HepG2 (cell line): ENCODE results near the gene PPP4R4. TPM values are rescaled to one million over a fixed set of nuclear protein-coding genes. Genes with fewer than 3 reads are reported as not detected.

Source experiments
- ADNP ChIP-seq: sonication (generic); formaldehyde crosslinking; IDR thresholded peaks from 2 replicates; pipeline ENCODE4 v1.4.0; 2020; ENCODE audit warnings: missing genetic modification reagents
- CREM ChIP-seq, 2 experiments: sonication (generic) in 1 of 2; formaldehyde crosslinking in 1 of 2; IDR thresholded peaks; 2 replicates each; pipeline versions ENCODE4 v1.4.0 to v1.6.1; 2016 to 2020; ENCODE audit warnings: antibody characterized with exemption in 1 of 2, mild to moderate bottlenecking in 1 of 2, missing genetic modification reagents in 1 of 2
- ESRRA ChIP-seq: sonication (generic); formaldehyde crosslinking; IDR thresholded peaks from 2 replicates; pipeline ENCODE4 v1.5.1; 2020; ENCODE audit warnings: mild to moderate bottlenecking, low read depth, missing genetic modification reagents
- RFX3 ChIP-seq: IDR thresholded peaks from 2 replicates; pipeline ENCODE4 v1.6.1; 2016; ENCODE audit warnings: missing biosample characterization, missing genetic modification reagents
- TBL1XR1 ChIP-seq: fragments of 150-350 bp; IDR thresholded peaks from 2 replicates; pipeline ENCODE4 v1.6.1; 2014; ENCODE audit warnings: borderline replicate concordance, low read length; ENCODE audit not compliant: partially characterized antibody
- ZBTB1 ChIP-seq: sonication (generic); formaldehyde crosslinking; IDR thresholded peaks from 2 replicates; pipeline ENCODE4 v1.4.0; 2020; ENCODE audit warnings: missing genetic modification reagents, borderline replicate concordance
- ZNF337 ChIP-seq: sonication (generic); formaldehyde crosslinking; IDR thresholded peaks from 2 replicates; pipeline ENCODE4 v1.5.1; 2020; ENCODE audit warnings: missing genetic modification reagents, low read depth, mild to moderate bottlenecking, borderline replicate concordance
- ZNF556 ChIP-seq: sonication (generic); formaldehyde crosslinking; IDR thresholded peaks from 2 replicates; pipeline ENCODE4 v1.4.0; 2020; ENCODE audit warnings: mild to moderate bottlenecking, missing genetic modification reagents, borderline replicate concordance
- polyA plus RNA-seq, 8 experiments: library from polyadenylated mRNA; depleted of rRNA in 3 of 8; stranded (reverse) in 7 of 8; unstranded in 1 of 8; fragments of >200 nt; fragmentation: Illumina TruSeq in 4 of 8; extraction: Trizol in 4 of 8; gene quantifications; 2 replicates each; pipeline versions ENCODE4 v1.2.1 to v1.2.3, GENCODE V29; 2011 to 2016; ENCODE audit warnings: low read depth in 4 of 8, missing spikeins in 1 of 8, mixed read lengths in 1 of 8; ENCODE audit not compliant: insufficient read depth in 1 of 8
- total RNA-seq, 5 experiments: library from RNA; depleted of rRNA; stranded (reverse); fragments of >200 nt; fragmentation: Illumina TruSeq; extraction: Trizol; gene quantifications; 2 replicates each; pipeline ENCODE4 v1.2.3, GENCODE V29; 2016; ENCODE audit warnings: low read depth in 1 of 5
- TF ChIP-seq, protein P1 (sequence below): sonication (generic); formaldehyde crosslinking; IDR thresholded peaks from 2 replicates; pipeline ENCODE4 v1.5.0; 2020; ENCODE audit warnings: mild to moderate bottlenecking, missing genetic modification reagents, borderline replicate concordance
- TF ChIP-seq, protein P2 (sequence below): IDR thresholded peaks from 2 replicates; pipeline ENCODE4 v1.6.1; 2012; ENCODE audit warnings: low read length, improper control_type of control experiment
- TF ChIP-seq, protein P3 (sequence below): sonication (generic); formaldehyde crosslinking; IDR thresholded peaks from 2 replicates; pipeline ENCODE4 v1.4.0; 2020; ENCODE audit warnings: missing genetic modification reagents, mild to moderate bottlenecking, borderline replicate concordance
- TF ChIP-seq, protein P4 (sequence below): sonication (generic); formaldehyde crosslinking; IDR thresholded peaks from 2 replicates; pipeline ENCODE4 v1.5.1; 2020; ENCODE audit warnings: mild to moderate bottlenecking, missing genetic modification reagents, moderate library complexity

The PPP4R4 gene
- total and polyA plus RNA-seq, 2 of the 13 experiments (the other 11 are each of a cell fraction or from before 2014, with no cell fraction given) = 9.5 to 19.8 TPM

DNA sequence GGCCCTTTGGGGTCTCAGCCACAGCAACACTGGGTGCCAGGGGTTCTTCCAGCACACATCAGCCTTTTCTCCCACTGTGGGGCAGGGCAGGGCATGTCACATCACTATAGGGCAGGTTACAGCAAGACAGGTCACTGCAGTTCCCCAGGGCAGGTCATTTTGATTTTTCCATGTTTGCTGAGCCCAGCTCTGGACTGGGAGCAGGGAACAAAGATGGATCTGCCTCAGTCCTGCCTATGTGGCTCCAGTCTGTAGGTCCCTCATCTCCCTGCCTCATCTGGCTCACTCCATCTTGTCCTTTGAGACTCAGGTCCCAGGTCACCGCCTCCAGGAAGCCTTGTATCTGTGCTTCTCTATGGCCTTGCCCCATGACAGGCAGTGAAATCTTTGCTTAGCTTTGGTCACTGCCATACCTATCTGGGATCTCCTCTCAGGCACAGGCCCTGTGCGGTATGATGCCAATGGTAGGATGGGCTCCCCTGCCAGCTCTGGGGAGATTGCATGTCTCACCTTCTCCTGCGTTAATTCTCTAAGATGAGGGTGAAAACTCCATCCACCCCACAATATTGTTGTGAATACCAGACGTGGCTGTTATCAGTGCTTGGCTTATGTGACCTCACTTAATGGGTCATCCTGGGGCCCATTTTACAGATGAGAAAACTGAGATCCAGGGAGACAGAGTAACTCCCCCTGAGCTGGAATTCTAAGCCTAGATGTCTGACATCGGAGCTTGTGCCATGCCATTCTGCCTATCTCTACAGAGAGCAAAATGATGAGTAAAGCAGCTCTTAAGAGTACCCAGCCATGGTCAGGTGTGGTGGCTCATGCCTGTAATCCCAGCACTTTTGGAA, 147.5 kb downstream of the PPP4R4 start (continued):
- peak; percentile 82 for TF ChIP-seq ESRRA
- 0 out of 2 replicates have a peak, but pooled peaks have one; percentile 46 for TF ChIP-seq ZNF556 (CRISPR knock-in tag)
- TF ChIP-seq, protein P1, sequence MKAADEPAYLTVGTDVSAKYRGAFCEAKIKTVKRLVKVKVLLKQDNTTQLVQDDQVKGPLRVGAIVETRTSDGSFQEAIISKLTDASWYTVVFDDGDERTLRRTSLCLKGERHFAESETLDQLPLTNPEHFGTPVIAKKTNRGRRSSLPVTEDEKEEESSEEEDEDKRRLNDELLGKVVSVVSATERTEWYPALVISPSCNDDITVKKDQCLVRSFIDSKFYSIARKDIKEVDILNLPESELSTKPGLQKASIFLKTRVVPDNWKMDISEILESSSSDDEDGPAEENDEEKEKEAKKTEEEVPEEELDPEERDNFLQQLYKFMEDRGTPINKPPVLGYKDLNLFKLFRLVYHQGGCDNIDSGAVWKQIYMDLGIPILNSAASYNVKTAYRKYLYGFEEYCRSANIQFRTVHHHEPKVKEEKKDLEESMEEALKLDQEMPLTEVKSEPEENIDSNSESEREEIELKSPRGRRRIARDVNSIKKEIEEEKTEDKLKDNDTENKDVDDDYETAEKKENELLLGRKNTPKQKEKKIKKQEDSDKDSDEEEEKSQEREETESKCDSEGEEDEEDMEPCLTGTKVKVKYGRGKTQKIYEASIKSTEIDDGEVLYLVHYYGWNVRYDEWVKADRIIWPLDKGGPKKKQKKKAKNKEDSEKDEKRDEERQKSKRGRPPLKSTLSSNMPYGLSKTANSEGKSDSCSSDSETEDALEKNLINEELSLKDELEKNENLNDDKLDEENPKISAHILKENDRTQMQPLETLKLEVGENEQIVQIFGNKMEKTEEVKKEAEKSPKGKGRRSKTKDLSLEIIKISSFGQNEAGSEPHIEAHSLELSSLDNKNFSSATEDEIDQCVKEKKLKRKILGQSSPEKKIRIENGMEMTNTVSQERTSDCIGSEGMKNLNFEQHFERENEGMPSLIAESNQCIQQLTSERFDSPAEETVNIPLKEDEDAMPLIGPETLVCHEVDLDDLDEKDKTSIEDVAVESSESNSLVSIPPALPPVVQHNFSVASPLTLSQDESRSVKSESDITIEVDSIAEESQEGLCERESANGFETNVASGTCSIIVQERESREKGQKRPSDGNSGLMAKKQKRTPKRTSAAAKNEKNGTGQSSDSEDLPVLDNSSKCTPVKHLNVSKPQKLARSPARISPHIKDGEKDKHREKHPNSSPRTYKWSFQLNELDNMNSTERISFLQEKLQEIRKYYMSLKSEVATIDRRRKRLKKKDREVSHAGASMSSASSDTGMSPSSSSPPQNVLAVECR = 0 out of 2 replicates have a peak, but pooled peaks have one; percentile 37
- no peak for TF ChIP-seq ZNF337 (CRISPR knock-in tag)
- TF ChIP-seq, protein P2, sequence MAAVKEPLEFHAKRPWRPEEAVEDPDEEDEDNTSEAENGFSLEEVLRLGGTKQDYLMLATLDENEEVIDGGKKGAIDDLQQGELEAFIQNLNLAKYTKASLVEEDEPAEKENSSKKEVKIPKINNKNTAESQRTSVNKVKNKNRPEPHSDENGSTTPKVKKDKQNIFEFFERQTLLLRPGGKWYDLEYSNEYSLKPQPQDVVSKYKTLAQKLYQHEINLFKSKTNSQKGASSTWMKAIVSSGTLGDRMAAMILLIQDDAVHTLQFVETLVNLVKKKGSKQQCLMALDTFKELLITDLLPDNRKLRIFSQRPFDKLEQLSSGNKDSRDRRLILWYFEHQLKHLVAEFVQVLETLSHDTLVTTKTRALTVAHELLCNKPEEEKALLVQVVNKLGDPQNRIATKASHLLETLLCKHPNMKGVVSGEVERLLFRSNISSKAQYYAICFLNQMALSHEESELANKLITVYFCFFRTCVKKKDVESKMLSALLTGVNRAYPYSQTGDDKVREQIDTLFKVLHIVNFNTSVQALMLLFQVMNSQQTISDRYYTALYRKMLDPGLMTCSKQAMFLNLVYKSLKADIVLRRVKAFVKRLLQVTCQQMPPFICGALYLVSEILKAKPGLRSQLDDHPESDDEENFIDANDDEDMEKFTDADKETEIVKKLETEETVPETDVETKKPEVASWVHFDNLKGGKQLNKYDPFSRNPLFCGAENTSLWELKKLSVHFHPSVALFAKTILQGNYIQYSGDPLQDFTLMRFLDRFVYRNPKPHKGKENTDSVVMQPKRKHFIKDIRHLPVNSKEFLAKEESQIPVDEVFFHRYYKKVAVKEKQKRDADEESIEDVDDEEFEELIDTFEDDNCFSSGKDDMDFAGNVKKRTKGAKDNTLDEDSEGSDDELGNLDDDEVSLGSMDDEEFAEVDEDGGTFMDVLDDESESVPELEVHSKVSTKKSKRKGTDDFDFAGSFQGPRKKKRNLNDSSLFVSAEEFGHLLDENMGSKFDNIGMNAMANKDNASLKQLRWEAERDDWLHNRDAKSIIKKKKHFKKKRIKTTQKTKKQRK = no peak
- no peak for TF ChIP-seq ZBTB1 (CRISPR knock-in tag)
- TF ChIP-seq CREM (IDR thresholded peaks at IDR 0.05) = no peak
- no peak for TF ChIP-seq CREM (CRISPR knock-in tag; IDR thresholded peaks at IDR 0.05)
- TF ChIP-seq ADNP (CRISPR knock-in tag) = peak; percentile 49; the same call in 1 of the 2 replicates
- TF ChIP-seq, protein P3, sequence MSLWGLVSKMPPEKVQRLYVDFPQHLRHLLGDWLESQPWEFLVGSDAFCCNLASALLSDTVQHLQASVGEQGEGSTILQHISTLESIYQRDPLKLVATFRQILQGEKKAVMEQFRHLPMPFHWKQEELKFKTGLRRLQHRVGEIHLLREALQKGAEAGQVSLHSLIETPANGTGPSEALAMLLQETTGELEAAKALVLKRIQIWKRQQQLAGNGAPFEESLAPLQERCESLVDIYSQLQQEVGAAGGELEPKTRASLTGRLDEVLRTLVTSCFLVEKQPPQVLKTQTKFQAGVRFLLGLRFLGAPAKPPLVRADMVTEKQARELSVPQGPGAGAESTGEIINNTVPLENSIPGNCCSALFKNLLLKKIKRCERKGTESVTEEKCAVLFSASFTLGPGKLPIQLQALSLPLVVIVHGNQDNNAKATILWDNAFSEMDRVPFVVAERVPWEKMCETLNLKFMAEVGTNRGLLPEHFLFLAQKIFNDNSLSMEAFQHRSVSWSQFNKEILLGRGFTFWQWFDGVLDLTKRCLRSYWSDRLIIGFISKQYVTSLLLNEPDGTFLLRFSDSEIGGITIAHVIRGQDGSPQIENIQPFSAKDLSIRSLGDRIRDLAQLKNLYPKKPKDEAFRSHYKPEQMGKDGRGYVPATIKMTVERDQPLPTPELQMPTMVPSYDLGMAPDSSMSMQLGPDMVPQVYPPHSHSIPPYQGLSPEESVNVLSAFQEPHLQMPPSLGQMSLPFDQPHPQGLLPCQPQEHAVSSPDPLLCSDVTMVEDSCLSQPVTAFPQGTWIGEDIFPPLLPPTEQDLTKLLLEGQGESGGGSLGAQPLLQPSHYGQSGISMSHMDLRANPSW (CRISPR knock-in tag) = 0 out of 2 replicates have a peak, but pooled peaks have one; percentile 36
- TF ChIP-seq, protein P4, sequence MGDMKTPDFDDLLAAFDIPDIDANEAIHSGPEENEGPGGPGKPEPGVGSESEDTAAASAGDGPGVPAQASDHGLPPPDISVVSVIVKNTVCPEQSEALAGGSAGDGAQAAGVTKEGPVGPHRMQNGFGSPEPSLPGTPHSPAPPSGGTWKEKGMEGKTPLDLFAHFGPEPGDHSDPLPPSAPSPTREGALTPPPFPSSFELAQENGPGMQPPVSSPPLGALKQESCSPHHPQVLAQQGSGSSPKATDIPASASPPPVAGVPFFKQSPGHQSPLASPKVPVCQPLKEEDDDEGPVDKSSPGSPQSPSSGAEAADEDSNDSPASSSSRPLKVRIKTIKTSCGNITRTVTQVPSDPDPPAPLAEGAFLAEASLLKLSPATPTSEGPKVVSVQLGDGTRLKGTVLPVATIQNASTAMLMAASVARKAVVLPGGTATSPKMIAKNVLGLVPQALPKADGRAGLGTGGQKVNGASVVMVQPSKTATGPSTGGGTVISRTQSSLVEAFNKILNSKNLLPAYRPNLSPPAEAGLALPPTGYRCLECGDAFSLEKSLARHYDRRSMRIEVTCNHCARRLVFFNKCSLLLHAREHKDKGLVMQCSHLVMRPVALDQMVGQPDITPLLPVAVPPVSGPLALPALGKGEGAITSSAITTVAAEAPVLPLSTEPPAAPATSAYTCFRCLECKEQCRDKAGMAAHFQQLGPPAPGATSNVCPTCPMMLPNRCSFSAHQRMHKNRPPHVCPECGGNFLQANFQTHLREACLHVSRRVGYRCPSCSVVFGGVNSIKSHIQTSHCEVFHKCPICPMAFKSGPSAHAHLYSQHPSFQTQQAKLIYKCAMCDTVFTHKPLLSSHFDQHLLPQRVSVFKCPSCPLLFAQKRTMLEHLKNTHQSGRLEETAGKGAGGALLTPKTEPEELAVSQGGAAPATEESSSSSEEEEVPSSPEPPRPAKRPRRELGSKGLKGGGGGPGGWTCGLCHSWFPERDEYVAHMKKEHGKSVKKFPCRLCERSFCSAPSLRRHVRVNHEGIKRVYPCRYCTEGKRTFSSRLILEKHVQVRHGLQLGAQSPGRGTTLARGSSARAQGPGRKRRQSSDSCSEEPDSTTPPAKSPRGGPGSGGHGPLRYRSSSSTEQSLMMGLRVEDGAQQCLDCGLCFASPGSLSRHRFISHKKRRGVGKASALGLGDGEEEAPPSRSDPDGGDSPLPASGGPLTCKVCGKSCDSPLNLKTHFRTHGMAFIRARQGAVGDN (CRISPR knock-in tag) = peak; percentile 68
- TF ChIP-seq TBL1XR1 = no peak
- TF ChIP-seq RFX3 (CRISPR knock-in tag) = no peak
